DMS53 treated with DMSO at 0.1 percent for 48 hours (cell line): ENCODE measurements around the gene PROCR.
"Not testable (repeated sequence)": the region's sequence is repeated elsewhere in the genome, so short reads cannot be mapped to it uniquely, and the experiment has no call there.

Source experiments
- DNase-seq: peaks from one replicate; lab custom pipeline; 2025; ENCODE audit not compliant: unreplicated experiment; lab: John Stamatoyannopoulos, UW

Gene PROCR

GRCh38 chr20:35164531-35164930 is 7.3 kb upstream of the PROCR start:
- not testable (repeated sequence) for DNase-seq

- no peak for DNase-seq
Measured at GRCh38 chr20:35165221-35166185, 6.4 kb upstream of the PROCR start.

- no peak for DNase-seq
Measured at GRCh38 chr20:35166242-35166830, 5.5 kb upstream of the PROCR start.

GRCh38 chr20:35167787-35168186 is 4.1 kb upstream of the PROCR start:
- no peak for DNase-seq

GRCh38 chr20:35168701-35169409 is 3.0 kb upstream of the PROCR start:
- not testable (repeated sequence) for DNase-seq

GRCh38 chr20:35171438-35171752 is 477 bp upstream of the PROCR start:
- no peak for DNase-seq

- DNase-seq, result no peak
Measured at GRCh38 chr20:35172434-35172806, 548 bp downstream of the PROCR start.

- no peak for DNase-seq
Measured at GRCh38 chr20:35173576-35174192, 1.8 kb downstream of the PROCR start.

- no peak for DNase-seq
Measured at GRCh38 chr20:35174458-35175216, 2.8 kb downstream of the PROCR start.

- DNase-seq, result no peak
Measured at GRCh38 chr20:35176132-35176531, 4.3 kb downstream of the PROCR start.

GRCh38 chr20:35179292-35180212 is 7.7 kb downstream of the PROCR start:
- DNase-seq, result no peak

GRCh38 chr20:35180266-35180665 is 8.4 kb downstream of the PROCR start:
- DNase-seq, result no peak

- DNase-seq, result no peak
Measured at GRCh38 chr20:35181731-35182130, 9.9 kb downstream of the PROCR start.

- not testable (repeated sequence) for DNase-seq
Measured at GRCh38 chr20:35186691-35187289, 14.9 kb downstream of the PROCR start.

GRCh38 chr20:35187584-35188190 is 15.8 kb downstream of the PROCR start:
- DNase-seq, result no peak

GRCh38 chr20:35189223-35189622 is 17.4 kb downstream of the PROCR start:
- not testable (repeated sequence) for DNase-seq

GRCh38 chr20:35190556-35190955 is 18.7 kb downstream of the PROCR start:
- no peak for DNase-seq

- no peak for DNase-seq
Measured at GRCh38 chr20:35191419-35192117, 19.7 kb downstream of the PROCR start.
